ENCODE results near the gene PGLYRP3.

The PGLYRP3 gene, protein sequence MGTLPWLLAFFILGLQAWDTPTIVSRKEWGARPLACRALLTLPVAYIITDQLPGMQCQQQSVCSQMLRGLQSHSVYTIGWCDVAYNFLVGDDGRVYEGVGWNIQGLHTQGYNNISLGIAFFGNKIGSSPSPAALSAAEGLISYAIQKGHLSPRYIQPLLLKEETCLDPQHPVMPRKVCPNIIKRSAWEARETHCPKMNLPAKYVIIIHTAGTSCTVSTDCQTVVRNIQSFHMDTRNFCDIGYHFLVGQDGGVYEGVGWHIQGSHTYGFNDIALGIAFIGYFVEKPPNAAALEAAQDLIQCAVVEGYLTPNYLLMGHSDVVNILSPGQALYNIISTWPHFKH

DNA sequence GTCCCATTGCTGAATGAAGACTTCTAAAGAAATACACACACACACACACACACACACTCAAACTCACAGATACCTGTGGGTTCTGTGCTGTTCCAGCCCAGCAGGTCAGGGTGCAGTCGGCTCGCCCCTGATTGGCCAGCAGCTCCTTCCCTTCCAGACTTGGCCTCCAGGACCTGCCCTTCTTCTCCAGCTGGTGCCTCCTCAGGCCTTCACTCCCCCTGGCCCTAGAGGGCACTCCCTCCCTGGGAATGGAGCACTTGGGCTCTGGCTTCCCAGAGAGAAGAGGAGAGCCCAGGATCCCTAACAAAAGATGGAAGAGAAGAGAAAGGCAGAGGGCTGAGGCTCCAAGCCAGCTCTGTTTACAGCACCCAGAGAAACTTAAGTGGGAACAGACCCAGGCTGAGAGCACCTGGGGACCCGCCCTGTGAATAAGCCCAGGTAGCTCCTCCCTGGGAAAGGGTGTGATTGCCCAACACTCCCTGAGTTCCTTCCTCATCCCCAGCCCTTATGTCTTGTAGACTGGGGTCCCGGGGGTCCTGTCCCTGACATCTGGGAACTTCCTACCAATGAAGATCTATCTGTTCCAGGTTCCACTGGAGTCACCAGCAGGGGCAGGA lies at the start of gene PGLYRP3:
Gene PGLYRP3 (minus strand): TSS at position 383 of the 617 bp plus-strand sequence. CDS start 2,287 bp downstream, outside the sequence.
- DNase-seq (ENCODE audit: low spot score): no peak

DNA sequence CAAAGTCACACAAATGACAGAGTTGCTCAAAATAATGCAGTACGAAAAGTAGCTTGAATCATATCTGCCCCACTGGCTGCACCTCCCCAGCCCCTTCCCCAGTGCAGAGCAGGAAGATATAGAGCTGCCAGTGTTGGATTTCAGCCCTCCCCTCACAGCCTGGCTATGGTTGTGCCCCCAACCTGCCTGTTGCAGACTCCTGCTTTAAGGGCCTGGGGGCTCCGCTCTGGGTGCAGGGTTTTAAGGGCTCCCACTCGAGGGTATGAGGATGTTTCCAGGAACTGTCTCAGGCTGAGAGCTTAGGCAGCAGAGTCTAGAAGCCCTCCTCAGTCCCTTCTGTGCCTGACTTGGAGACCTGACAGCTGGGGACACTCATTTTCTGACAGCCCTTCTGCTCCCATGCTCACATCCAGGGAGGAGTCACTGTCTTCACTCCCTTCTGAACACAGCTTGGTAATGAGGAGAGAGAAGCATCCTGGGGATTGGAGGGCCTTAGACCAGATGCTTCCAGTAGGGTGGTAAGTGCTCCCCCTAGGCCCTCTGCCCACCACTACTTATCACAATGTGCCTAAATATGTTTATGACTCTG lies 49.5 kb upstream of the PGLYRP3 start:
- DNase-seq (ENCODE audit: low spot score): no peak

DNA sequence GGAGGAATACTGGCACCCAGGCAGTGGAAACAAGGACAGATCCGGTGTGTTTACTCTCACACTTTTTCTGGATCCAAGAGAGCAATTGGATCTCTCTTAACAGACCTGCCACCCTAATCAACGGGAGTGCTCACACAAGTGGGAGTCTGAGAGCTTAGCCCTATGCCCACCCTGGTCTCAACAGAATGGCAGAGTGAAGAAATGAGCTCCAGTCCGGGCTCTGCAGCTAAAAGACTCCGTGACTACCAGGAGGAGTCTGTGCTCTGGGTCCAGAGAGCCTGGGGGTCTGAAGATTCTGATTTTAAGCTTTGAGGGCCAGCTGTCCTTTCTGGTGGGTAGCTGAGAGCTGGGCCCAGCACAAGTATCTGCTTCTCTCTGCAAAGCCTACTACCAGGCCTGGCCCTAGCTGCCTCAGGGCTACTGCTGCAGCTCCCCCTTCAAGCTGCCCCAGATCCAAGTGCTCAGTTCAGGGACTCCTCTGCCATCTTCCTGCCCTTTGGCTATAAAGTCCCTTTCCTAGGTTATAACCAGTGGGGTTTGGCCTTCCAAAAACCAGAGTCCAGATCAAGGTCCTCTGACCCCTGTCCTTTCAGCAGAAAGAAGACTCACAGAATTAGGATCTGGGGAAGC lies 48.8 kb upstream of the PGLYRP3 start:
- no peak for DNase-seq (ENCODE audit: low spot score)

DNA sequence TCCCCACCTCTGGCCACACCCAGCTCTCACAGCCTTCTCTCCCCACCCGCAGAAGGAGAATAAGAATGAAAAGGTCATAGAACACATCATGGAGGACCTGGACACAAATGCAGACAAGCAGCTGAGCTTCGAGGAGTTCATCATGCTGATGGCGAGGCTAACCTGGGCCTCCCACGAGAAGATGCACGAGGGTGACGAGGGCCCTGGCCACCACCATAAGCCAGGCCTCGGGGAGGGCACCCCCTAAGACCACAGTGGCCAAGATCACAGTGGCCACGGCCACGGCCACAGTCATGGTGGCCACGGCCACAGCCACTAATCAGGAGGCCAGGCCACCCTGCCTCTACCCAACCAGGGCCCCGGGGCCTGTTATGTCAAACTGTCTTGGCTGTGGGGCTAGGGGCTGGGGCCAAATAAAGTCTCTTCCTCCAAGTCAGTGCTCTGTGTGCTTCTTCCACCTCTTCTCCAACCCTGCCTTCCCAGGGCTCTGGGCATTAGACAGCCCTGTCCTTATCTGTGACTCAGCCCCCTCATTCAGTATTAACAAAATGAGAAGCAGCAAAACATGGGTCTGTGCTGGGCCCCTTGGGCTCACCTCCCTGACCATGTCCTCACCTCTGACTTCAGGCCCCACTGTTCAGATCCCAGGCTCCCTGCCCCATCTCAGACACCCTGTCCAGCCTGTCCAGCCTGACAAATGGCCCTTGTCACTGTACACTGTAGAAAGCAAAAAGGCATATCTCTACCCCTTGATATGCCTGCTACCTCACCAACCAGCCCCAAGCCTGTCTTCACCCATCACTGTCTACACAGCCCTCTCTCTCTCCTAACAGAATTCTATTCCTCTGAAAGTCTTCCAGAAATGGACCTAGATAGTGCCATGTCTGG lies 48.1 kb upstream of the PGLYRP3 start:
- no peak for DNase-seq (ENCODE audit: low spot score)

DNA sequence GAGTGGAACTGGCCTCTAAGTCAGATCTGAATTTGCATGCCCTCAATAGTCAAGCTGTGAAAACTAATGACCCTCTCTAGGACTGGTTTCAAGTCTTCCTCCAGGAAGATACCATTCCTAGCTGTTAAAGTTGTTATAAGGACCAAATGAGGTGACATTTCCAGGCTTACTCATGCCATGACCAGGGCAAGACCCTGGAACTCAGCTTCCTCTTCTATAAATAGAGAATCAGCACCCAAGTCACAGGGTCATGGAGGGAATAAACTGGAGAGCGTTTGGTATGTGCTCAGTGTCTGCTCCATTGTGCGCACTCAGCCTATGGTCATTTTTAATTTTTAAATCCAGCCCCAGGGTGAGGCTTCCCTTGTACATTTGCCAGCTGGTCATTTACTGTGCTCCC lies 47.4 kb upstream of the PGLYRP3 start:
- no peak for DNase-seq (ENCODE audit: low spot score)

DNA sequence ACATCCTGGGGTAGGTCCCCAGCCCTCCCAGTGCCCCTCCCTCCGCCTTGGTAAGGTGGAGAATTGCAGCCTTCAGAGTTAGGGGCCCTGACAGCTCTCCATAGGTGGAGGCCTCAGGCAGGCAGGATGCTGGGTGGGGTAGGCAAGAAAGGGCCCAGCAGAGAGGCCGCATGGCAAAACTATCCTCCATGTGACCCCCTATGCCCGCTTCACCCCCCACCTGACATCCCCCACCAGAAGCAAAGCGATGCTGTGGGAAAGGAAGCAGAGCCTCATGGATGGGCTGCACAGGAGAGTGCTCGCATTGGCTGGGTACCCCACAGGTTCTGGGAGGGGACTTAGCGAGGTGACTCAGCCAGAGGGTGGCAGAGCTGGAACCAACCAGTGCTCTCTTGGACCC lies 46.5 kb upstream of the PGLYRP3 start:
- no peak for DNase-seq (ENCODE audit: low spot score)

DNA sequence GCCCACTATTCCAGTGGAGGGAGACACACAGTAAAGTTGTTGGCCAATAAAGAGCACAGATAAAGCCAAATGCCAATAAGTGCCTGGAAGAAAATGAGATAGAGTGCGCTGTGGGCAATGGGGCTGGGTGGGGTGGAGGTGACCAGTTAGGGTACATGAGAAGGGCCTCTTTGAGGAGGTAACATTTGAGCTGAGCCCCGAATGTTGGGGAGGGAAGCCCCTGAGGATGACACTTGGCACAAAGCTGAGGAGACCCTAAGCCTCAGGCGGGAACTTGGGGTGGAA lies 45.9 kb upstream of the PGLYRP3 start:
- no peak for DNase-seq (ENCODE audit: low spot score)

DNA sequence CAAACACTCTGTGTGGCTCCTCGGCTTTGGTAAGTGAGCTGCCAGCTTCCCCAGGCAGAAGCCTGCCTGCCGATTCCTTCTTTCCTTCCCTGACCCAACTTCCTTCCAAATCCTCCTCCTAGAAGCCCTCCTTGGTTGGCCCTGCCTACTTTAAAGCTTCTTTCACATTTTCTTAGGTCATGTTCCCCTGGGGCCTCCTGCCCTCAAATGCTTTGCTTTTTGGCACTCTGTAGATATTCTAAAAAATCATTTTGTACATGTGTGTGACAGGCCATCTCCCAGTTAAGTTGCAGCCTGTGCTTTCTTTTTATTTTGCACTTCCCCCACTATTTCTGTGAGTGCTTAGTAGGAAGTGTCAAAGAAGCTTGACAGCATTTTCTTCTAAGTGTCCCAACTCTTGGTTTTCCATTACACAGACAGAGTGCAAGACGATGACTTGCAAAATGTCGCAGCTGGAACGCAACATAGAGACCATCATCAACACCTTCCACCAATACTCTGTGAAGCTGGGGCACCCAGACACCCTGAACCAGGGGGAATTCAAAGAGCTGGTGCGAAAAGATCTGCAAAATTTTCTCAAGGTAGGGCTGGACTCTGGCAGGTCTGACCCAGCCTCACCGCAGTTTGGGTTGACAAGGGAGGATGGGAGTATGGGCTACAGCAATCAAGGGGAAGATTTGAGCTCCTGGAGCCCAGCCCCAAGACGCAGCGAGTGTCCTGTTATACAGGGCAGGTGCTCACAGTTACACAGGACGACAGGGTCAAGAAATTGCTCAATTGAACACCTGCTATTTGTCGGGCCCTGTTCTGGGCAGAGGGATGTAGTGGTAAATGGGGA lies 45.3 kb upstream of the PGLYRP3 start, which contains the start of gene S100A9:
Gene S100A9 (plus strand): TSS at position 2 of the 838 bp plus-strand sequence. CDS start 430 bp downstream, at position 432.
- no peak for DNase-seq (ENCODE audit: low spot score)

DNA sequence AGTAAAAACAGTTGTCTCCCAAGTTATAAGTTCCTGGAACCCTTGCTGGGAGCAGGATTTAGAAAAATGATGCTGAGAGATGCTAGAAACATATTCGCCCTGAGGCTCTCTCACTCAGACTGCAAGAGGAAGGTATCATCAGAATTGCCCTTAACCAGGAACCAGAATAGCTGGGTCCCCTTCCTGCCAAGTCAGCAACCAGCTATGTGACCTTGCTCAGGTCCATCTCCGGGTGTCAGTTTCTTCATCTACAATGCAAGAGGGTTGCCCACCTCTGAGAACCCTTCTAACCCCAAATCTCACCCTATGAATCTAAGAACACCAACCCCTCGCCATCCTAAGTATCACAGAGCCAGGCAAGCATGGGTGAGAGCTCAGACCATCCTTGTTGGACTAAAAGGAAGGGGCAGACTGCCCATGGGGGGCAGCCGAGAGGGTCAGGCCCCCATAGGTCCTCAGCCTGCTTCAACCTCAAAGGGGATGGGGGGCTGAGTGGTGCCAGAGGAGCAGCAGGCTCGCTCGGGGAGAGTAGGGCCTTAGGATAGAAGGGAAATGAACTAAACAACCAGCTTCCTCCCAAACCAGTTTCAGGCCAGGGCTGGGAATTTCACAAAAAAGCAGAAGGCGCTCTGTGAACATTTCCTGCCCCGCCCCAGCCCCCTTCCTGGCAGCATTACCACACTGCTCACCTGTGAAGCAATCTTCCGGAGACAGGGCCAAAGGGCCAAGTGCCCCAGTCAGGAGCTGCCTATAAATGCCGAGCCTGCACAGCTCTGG lies 44.5 kb upstream of the PGLYRP3 start:
- no peak for DNase-seq (ENCODE audit: low spot score)

DNA sequence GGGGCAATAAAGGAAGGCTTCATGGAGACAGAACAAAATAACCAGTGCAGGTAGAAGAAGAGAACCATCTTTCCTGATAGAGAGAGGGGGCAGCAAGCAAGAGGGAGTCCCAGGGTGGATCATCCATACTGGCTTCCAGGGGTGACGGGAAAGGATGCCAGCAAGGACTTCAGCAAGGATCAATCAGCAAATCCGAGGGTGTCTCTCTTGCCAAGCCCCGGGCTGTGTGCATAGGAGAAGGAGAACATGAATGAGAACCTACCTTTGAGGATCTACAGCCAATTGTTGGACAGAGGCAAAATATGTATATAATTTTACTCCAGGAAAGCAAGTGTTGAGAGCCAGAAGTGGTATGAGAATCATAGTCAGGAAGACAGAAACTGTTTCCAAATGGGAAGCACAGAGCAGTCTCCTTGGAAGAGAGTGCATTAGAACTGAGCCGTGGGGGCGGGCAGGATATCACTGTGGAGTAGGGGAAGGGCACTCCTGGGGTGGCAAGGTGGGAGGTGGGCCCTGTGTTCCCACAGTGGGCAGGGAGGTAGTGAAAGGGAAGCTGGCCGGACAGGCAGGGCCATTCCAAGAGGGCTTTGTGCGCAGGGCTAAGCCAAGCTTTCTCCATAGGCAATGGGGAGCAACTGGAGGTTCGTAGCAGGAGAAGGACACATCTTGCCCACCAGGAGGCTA lies 43.8 kb upstream of the PGLYRP3 start:
- DNase-seq (ENCODE audit: low spot score): no peak

DNA sequence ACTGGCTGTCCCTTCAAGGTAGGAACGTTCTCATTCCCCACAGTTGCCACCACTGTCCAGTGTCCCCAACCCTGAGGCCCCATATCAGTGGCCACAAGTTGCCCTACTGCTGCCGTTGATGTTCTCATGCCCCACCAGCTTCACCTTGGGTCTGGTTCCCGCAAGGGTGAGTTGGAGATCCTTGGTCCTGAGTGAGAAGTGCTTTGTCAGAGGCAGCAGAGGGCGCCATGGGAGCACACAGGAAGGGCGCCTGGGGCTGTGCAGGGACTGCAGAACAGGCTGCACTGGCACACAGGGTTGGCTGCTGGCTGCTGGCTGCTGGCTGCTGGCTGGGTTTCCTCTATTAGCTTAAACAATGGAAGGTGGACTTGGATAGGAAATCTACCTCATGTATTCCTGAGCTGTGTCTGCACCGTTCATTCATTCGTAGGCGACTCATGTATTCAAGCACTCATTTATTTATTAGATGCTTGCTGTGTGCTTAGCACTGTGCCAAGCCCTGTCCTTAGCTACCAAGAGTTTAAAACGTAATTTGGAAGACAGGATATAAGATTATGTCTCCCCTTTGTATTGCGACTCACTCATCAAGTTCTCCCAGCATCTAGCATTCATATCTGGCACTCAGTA lies 42.8 kb upstream of the PGLYRP3 start:
- DNase-seq (ENCODE audit: low spot score): no peak

DNA sequence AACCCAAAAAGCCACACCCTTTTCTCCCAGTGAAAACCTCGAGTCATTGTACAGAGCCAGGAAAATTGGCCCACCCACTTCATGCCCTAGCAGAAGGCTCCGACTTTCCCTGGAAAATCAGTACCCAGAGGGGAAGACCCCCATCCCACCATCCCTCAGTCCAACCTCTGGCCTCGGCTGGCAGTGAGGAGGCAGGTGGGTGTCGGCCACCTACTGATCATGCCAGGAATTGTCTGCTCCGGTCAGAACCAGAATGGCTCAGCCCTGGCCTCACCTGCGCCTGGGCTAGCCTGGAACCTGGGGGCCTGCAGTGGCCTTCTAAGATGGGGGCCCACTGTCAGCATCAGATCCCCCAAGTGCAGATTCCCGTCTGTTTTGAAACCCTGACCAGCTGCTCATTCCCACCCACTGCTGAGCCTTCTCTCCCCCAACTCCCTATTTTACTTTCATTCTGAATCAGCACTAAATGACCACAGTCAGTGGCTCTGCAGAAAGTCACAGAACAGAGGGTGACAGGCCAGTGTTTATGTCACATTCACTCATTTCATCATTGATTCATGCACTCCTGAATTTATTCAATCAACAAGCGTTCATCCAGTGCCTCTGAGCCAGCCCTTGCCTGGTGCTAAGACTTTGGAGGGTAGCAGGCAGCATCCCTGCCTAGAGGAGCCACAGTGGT lies 41.9 kb upstream of the PGLYRP3 start:
- DNase-seq (ENCODE audit: low spot score): no peak

DNA sequence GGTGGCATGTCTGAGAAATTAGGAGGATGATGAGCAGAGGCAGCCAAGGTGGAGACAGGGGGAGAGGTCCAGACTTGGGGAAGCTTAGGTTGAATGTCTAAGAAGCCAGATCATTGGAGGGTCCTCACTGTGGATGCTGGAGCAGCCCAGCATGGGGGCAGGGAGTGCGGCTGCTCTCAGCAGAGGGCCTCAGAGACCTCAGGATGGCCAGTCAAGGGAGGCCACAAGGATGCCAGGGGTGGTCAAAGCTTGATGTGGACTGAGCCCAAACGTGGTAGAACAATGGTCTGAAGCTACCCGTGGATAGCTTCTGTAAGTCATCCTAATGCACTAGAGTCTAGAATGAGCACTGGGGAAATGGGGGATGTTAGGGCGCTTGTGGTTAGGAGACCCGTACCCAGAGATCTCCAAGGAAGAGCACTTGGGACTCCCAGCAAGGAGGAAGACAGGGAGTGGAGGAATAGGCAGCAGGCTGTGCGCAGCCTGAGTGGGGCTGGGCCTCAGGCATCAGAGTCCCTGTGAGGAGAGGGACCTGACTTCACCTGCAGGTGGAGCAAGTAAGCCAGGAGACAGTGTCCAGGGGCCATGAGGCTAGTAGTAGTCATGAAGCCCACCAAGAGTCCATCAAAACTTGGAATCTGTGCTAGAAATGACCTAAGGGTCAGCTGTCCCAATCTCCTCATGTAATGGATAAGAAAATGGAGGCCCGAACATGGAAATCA lies 40.6 kb upstream of the PGLYRP3 start:
- no peak for DNase-seq (ENCODE audit: low spot score)

DNA sequence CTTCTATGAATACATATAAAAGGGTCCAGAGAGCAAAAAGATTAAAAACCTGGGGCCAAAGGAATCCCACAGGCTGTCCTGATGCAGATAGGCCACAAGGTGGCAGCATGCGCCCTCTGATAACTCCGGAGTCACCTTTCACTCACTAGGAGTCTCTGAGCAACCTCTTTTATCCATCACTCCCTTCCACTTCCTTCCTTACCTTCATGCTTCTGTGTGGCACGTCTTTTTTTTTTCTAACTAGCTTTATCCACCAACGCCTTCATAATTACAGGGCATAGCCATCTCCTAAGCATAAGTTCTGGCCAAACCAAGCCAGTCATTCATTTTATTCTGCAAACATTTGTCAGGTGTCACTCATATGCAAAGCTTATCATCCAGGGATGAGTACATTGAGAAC lies 39.8 kb upstream of the PGLYRP3 start:
- DNase-seq (ENCODE audit: low spot score): peak; percentile 37

DNA sequence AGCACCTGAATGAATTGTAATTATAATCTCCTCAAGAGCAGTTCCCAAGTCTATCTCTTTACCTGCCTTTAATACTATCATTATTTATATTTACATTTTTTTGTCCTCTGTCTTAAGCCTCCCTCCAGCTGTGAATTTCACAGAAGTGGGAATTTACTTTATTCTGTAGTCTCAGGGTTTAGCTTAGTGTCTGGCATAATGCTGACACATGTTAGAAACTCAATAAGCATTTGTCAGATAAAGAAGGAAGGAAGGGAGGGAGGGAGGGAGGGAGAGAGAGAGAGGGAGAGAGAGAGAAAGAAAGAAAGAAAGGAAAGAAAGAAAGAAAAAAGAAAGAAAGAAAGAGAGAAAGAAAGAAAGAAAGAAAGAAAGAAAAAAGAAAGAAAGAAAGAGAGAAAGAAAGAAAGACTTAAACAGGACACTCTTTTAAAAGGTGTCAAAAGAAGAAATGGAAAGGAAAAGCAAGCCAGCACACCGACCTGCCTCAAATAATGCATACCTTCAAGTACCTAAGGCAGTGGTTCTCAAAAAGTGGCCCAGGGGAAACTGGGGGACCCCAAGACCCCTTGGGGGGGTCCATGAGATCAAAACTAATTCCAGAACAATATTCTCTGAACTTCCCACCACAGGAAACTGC lies 37.7 kb upstream of the PGLYRP3 start:
- DNase-seq (ENCODE audit: low spot score): no peak

DNA sequence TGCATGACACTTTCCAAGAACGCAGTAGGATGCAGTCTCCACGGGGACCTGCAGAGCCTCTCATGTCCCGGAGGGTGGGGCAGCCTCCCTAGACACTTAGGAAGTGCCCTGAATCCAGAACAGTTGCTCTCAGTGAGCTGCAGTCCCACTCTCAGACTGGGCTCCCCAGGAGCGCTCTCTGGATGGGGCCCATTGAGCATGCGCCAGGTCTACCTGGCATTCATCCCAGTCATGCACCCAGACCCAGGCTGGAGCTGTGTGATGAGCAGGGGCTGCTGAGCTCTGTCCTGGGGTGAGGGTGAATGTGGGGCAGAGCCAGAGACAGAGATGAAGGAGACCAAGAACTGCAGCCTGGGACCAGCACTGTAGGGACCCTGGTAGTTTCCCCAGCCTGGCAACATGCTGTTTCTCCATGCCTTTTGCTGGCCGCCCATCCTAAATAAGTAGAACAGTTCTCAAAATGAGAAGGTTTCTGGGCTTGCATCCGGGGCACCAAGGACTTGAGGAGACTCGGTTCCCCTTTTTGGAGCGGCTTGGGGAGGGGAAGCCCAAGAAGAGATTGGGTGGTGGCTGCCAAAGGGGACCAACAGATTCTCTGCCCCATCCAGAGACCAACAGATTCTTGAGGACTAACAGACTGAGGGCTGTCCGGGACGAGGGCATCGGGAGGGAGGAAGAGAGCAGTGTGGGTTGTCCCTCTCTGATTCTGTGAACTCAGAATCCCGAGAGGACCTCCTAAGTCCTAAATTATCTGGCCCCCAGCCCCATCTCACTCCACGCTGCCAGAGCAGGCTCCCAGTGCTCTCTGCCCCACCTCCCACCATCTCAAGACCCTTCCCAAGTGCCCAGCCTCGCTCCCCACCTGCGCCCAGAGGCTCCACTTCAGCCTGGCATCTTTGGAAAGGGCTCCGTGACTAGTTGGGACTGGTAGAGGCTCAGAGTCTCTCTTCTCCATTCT lies 36.9 kb upstream of the PGLYRP3 start:
- no peak for DNase-seq (ENCODE audit: low spot score)

All from putamen (tissue), 1 donor.